Liver (tissue), 9 donors: ENCODE data around the gene ACOT11. TPM values are rescaled to one million over a fixed set of nuclear protein-coding genes. Genes with fewer than 3 reads are reported as not detected.
"Not testable (repeated sequence)": the region's sequence is repeated elsewhere in the genome, so short reads cannot be mapped to it uniquely, and the experiment has no call there.

ENCODE experiments used
- DNase-seq: peaks from one replicate; pipeline ENCODE4 v3.0.0-alpha.2; 2017; ENCODE audit warnings: low spot score
- H3K27ac ChIP-seq, 2 donors: one replicate each; pipeline ENCODE4 v1.7.0; 2013; ENCODE audit warnings: inconsistent platforms in 2 of 2, low read length in 2 of 2, control low read depth in 1 of 2, low read depth in 1 of 2, mild to moderate bottlenecking in 1 of 2
- H3K27me3 ChIP-seq, 4 donors: one replicate each; pipeline versions ENCODE4 v1.6.1 to v1.7.0; 2013; ENCODE audit warnings: low read length in 3 of 4, inconsistent platforms in 1 of 4, mild to moderate bottlenecking in 1 of 4, moderate library complexity in 1 of 4; ENCODE audit not compliant: control insufficient read depth in 4 of 4, insufficient read depth in 4 of 4
- H3K36me3 ChIP-seq, 4 donors: one replicate each; pipeline versions ENCODE4 v1.6.1 to v1.7.0; 2013; ENCODE audit warnings: low read length in 3 of 4, mild to moderate bottlenecking in 3 of 4, low read depth in 1 of 4, moderate library complexity in 1 of 4; ENCODE audit not compliant: control insufficient read depth in 4 of 4, insufficient read depth in 3 of 4
- H3K4me1 ChIP-seq, 4 donors: one replicate each; pipeline versions ENCODE4 v1.6.1 to v1.7.0; 2013; ENCODE audit warnings: low read length in 3 of 4, mild to moderate bottlenecking in 3 of 4, moderate library complexity in 1 of 4; ENCODE audit not compliant: control insufficient read depth in 4 of 4, insufficient read depth in 4 of 4
- H3K4me3 ChIP-seq, 3 donors: one replicate each; pipeline versions ENCODE4 v1.6.1 to v1.7.0; 2013; ENCODE audit warnings: low read length in 3 of 3, control low read depth in 1 of 3, low read depth in 1 of 3, mild to moderate bottlenecking in 1 of 3
- H3K9ac ChIP-seq, 2 donors: one replicate each; pipeline ENCODE4 v1.7.0; 2013; ENCODE audit warnings: low read length in 2 of 2, mild to moderate bottlenecking in 2 of 2, moderate library complexity in 2 of 2, control low read depth in 1 of 2, low read depth in 1 of 2
- H3K9me3 ChIP-seq, 4 donors: one replicate each; pipeline versions ENCODE4 v1.6.1 to v1.7.0; 2013; ENCODE audit warnings: low read length in 3 of 4; ENCODE audit not compliant: control insufficient read depth in 4 of 4
- EGR1 ChIP-seq, 2 donors: IDR thresholded peaks; 2 replicates each; pipeline ENCODE4 v1.6.1; 2016 to 2018; ENCODE audit warnings: antibody characterized with exemption in 2 of 2, low read depth in 2 of 2
- FOXA1 ChIP-seq: IDR thresholded peaks from 2 replicates; pipeline ENCODE4 v1.6.1; 2016; ENCODE audit warnings: antibody characterized with exemption
- FOXA2 ChIP-seq: IDR thresholded peaks from 2 replicates; pipeline ENCODE4 v1.6.1; 2016; ENCODE audit warnings: antibody characterized with exemption
- GABPA ChIP-seq, 2 donors: IDR thresholded peaks in 1 of 2; conservative IDR thresholded peaks in 1 of 2; 2 replicates each; pipeline ENCODE4 v1.6.1; 2016; ENCODE audit warnings: antibody characterized with exemption in 2 of 2, mild to moderate bottlenecking in 1 of 2, moderate library complexity in 1 of 2
- HNF4A ChIP-seq, 2 donors: conservative IDR thresholded peaks; 2 replicates each; pipeline ENCODE4 v1.6.1; 2016; ENCODE audit warnings: antibody characterized with exemption in 2 of 2, mild to moderate bottlenecking in 2 of 2
- HNF4G ChIP-seq: IDR thresholded peaks from 2 replicates; pipeline ENCODE4 v1.6.1; 2016; ENCODE audit warnings: antibody characterized with exemption
- JUND ChIP-seq, 2 donors: IDR thresholded peaks; 2 replicates each; pipeline ENCODE4 v1.6.1; 2016; ENCODE audit warnings: antibody characterized with exemption in 2 of 2
- NR2F2 ChIP-seq: IDR thresholded peaks from 2 replicates; pipeline ENCODE4 v1.6.1; 2016; ENCODE audit warnings: antibody characterized with exemption
- RAD21 ChIP-seq, 2 donors: IDR thresholded peaks; 2 replicates each; pipeline ENCODE4 v1.6.1; 2016; ENCODE audit warnings: antibody characterized with exemption in 2 of 2, mild to moderate bottlenecking in 2 of 2
- RXRA ChIP-seq, 2 donors: IDR thresholded peaks; 2 replicates each; pipeline ENCODE4 v1.6.1; 2017 to 2018; ENCODE audit warnings: antibody characterized with exemption in 2 of 2, mild to moderate bottlenecking in 1 of 2
- SP1 ChIP-seq: IDR thresholded peaks from 2 replicates; pipeline ENCODE4 v1.6.1; 2018; ENCODE audit warnings: antibody characterized with exemption, mild to moderate bottlenecking
- TAF1 ChIP-seq: conservative IDR thresholded peaks from 2 replicates; pipeline ENCODE4 v1.6.1; 2016; ENCODE audit warnings: antibody characterized with exemption, mild to moderate bottlenecking
- YY1 ChIP-seq: IDR thresholded peaks from 2 replicates; pipeline ENCODE4 v1.6.1; 2016; ENCODE audit warnings: antibody characterized with exemption, mild to moderate bottlenecking
- WGBS: extraction: QIAGEN DNeasy Blood & Tissue Kit; methylation state at CpG from one replicate; pipeline ENCODE4 v1.1.7; 2013; 5-methylcytosine and 5-hydroxymethylcytosine counted together
- polyA plus RNA-seq, 2 donors: library from polyadenylated mRNA; stranded (reverse) in 1 of 2; unstranded in 1 of 2; fragments of 200-250 nt in 1 of 2; fragments of >200 nt in 1 of 2; fragmentation: Nextera tagmentation in 1 of 2; extraction: Ambion mirVana in 1 of 2; gene quantifications; one replicate each; pipeline versions ENCODE4 v1.2.1 to v1.2.3, GENCODE V29; 2013 to 2015
- total RNA-seq, 2 donors: library from RNA; depleted of rRNA; stranded (reverse); fragments of >200 nt; gene quantifications; one replicate each; pipeline ENCODE4 v1.2.3, GENCODE V29; 2014
- TF ChIP-seq, protein P1 (sequence below): IDR thresholded peaks from 2 replicates; pipeline ENCODE4 v1.6.1; 2016; ENCODE audit warnings: antibody characterized with exemption
- TF ChIP-seq, protein P2 (sequence below): IDR thresholded peaks from 2 replicates; pipeline ENCODE4 v1.6.1; 2016; ENCODE audit warnings: antibody characterized with exemption
- TF ChIP-seq, protein P3 (sequence below): fragments of 150-350 bp; IDR thresholded peaks from 2 replicates; pipeline ENCODE4 v1.5.1; 2017; ENCODE audit warnings: improper control_type of control experiment, low read depth, low read length; ENCODE audit not compliant: missing input control
- TF ChIP-seq, protein P4 (sequence below): IDR thresholded peaks from 2 replicates; pipeline ENCODE4 v1.6.1; 2016; ENCODE audit warnings: antibody characterized with exemption, mild to moderate bottlenecking
- TF ChIP-seq, protein P5 (sequence below): IDR thresholded peaks from 2 replicates; pipeline ENCODE4 v1.6.1; 2016; ENCODE audit warnings: antibody characterized with exemption
- donor health status: healthy.
- donor health status: healthy.
- donor health status: healthy.
- donor health status: healthy.
- donor health status: healthy.

The ACOT11 gene
- total and polyA plus RNA-seq, 4 donors = 0.13 to 1.1 (median 0.50) TPM

DNA sequence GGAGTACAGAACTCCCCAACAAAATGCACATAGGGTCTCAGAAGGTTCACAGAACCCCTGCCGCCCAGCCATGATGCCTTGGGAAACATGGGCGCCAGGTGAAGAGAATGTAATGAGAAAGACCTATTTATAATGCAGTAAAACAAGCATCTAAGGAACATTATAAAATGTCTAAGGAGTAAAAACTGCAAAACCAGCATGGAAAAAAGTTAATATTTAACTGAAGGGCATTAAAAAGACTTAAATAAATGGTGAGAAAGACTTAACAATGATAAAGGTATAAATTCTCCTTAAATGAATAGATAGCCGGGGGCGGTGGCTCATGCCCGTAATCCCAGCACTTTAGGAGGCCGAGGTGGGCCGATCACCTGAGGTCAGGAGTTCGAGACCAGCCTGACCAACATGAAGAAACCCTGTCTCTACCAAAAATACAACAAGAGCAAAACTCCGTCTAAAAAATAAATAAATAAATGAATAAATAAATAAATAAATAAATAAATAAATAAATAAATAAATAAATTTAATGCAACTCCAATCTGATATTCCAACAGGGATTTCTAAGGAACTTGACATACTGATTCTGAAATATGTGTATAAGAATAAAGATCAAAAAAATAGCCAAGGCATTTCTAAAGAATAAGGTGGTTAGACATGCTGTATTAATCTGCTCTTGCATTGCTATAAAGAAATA, 27.3 kb upstream of the ACOT11 start:
- Histone ChIP-seq H3K27me3 (no peaks in the 10 kb centered on the region), H3K4me1 (no peaks in the 10 kb centered on the region), H3K9me3 (no peaks in the 10 kb centered on the region), H3K36me3 (no peaks in the 10 kb centered on the region), H3K9ac (no peak overlapping the region), H3K27ac (no peak overlapping the region), H3K4me3 (no peak overlapping the region)
- no peak for DNase-seq
- 86% methylated on average over 9 of the region's 9 CpGs for WGBS
- TF ChIP-seq GABPA (IDR thresholded peaks at IDR 0.05 in 1 of 2, conservative IDR thresholded peaks at IDR 0.05 in 1 of 2) (no peak), SP1 (no peak), JUND (IDR thresholded peaks at IDR 0.05) (no peak), RAD21 (IDR thresholded peaks at IDR 0.05) (no peak), FOXA2 (no peak), HNF4G (no peak), RXRA (IDR thresholded peaks at IDR 0.05) (no peak), EGR1 (IDR thresholded peaks at IDR 0.05; ENCODE audit: low read depth in 2 of 2) (no peak), YY1 (no peak), HNF4A (conservative IDR thresholded peaks at IDR 0.05) (no peak), TAF1 (no peak), NR2F2 (no peak), FOXA1 (no peak)
- TF ChIP-seq, protein P1, sequence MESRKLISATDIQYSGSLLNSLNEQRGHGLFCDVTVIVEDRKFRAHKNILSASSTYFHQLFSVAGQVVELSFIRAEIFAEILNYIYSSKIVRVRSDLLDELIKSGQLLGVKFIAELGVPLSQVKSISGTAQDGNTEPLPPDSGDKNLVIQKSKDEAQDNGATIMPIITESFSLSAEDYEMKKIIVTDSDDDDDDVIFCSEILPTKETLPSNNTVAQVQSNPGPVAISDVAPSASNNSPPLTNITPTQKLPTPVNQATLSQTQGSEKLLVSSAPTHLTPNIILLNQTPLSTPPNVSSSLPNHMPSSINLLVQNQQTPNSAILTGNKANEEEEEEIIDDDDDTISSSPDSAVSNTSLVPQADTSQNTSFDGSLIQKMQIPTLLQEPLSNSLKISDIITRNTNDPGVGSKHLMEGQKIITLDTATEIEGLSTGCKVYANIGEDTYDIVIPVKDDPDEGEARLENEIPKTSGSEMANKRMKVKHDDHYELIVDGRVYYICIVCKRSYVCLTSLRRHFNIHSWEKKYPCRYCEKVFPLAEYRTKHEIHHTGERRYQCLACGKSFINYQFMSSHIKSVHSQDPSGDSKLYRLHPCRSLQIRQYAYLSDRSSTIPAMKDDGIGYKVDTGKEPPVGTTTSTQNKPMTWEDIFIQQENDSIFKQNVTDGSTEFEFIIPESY = no peak
- TF ChIP-seq, protein P2, sequence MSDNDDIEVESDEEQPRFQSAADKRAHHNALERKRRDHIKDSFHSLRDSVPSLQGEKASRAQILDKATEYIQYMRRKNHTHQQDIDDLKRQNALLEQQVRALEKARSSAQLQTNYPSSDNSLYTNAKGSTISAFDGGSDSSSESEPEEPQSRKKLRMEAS = no peak
- TF ChIP-seq, protein P3, sequence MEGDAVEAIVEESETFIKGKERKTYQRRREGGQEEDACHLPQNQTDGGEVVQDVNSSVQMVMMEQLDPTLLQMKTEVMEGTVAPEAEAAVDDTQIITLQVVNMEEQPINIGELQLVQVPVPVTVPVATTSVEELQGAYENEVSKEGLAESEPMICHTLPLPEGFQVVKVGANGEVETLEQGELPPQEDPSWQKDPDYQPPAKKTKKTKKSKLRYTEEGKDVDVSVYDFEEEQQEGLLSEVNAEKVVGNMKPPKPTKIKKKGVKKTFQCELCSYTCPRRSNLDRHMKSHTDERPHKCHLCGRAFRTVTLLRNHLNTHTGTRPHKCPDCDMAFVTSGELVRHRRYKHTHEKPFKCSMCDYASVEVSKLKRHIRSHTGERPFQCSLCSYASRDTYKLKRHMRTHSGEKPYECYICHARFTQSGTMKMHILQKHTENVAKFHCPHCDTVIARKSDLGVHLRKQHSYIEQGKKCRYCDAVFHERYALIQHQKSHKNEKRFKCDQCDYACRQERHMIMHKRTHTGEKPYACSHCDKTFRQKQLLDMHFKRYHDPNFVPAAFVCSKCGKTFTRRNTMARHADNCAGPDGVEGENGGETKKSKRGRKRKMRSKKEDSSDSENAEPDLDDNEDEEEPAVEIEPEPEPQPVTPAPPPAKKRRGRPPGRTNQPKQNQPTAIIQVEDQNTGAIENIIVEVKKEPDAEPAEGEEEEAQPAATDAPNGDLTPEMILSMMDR = no peak
- TF ChIP-seq, protein P4, sequence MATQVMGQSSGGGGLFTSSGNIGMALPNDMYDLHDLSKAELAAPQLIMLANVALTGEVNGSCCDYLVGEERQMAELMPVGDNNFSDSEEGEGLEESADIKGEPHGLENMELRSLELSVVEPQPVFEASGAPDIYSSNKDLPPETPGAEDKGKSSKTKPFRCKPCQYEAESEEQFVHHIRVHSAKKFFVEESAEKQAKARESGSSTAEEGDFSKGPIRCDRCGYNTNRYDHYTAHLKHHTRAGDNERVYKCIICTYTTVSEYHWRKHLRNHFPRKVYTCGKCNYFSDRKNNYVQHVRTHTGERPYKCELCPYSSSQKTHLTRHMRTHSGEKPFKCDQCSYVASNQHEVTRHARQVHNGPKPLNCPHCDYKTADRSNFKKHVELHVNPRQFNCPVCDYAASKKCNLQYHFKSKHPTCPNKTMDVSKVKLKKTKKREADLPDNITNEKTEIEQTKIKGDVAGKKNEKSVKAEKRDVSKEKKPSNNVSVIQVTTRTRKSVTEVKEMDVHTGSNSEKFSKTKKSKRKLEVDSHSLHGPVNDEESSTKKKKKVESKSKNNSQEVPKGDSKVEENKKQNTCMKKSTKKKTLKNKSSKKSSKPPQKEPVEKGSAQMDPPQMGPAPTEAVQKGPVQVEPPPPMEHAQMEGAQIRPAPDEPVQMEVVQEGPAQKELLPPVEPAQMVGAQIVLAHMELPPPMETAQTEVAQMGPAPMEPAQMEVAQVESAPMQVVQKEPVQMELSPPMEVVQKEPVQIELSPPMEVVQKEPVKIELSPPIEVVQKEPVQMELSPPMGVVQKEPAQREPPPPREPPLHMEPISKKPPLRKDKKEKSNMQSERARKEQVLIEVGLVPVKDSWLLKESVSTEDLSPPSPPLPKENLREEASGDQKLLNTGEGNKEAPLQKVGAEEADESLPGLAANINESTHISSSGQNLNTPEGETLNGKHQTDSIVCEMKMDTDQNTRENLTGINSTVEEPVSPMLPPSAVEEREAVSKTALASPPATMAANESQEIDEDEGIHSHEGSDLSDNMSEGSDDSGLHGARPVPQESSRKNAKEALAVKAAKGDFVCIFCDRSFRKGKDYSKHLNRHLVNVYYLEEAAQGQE = no peak
- TF ChIP-seq, protein P5, sequence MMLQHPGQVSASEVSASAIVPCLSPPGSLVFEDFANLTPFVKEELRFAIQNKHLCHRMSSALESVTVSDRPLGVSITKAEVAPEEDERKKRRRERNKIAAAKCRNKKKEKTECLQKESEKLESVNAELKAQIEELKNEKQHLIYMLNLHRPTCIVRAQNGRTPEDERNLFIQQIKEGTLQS = no peak

DNA sequence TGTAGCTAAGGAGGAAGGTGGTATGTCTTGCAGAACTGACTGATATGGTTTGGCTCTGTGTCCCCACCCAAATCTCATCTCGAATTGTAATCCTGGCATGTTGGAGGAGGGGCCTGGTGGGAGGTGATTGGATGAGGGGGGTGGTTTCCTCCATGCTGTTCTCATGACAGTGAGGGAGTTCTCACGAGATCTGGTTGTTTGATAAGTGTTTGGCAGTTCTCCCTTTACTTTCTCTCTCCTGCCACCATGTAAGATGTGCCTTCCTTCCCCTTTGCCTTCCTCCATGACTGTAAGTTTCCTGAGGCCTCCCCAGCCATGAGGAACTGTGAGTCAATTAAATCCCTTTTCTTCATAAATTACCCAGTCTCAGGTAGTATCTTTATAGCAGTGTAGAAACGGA, 21.5 kb upstream of the ACOT11 start:
- H3K27me3 ChIP-seq, DNase-seq, H3K9ac ChIP-seq, H3K4me3 ChIP-seq, H3K27ac ChIP-seq, H3K9me3 ChIP-seq, H3K4me1 ChIP-seq, H3K36me3 ChIP-seq: not testable (repeated sequence)
- 86% methylated on average over 3 of the region's 3 CpGs for WGBS
